NCI-H1694 treated with DMSO at 0.1 percent for 48 hours (cell line): ENCODE results near the gene TRERF1.
"Not testable (repeated sequence)": the region's sequence is repeated elsewhere in the genome, so short reads cannot be mapped to it uniquely, and the experiment has no call there.

Experiments used
- DNase-seq: peaks from one replicate; lab custom pipeline; 2025; lab: John Stamatoyannopoulos, UW

TRERF1 gene

DNA sequence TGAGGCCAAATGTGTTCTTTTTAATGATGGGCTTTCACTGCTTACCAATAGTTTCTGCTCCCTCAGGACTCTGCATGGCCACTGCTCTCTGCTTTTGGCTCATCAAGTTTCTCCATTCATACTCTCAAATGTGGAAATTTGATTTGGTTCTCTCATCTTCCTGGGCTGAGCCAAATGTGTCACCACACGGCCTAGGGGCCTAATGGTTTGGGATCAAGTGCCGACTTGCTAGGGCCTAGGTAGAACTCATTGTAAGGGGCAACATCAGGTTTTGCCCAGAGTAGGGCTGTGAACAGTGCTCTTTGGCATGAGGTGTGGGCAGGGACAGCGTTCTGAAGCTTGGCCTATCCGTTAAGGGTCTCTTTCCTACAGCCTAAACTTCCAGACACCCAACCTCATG lies 230.2 kb downstream of the TRERF1 start:
- no peak for DNase-seq

DNA sequence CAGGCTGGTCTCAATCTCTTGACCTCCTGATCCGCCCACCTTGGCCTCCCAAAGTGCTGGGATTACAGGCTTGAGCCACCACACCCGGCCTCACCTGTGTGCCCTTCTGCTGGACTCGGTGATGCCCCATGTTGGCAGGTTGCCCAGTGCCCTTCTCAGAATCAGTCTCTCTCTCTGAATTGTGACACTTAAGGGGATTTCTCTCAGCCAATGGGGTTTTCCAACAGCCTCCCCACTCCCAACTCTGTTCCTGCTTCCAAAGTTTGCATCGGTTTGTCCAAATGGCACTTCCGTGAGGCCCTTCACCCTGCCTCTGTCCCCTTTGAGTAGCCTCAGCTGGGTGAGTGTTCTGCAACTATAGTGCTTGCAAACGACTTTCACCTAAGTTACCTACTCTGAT lies 230.9 kb downstream of the TRERF1 start:
- no peak for DNase-seq

DNA sequence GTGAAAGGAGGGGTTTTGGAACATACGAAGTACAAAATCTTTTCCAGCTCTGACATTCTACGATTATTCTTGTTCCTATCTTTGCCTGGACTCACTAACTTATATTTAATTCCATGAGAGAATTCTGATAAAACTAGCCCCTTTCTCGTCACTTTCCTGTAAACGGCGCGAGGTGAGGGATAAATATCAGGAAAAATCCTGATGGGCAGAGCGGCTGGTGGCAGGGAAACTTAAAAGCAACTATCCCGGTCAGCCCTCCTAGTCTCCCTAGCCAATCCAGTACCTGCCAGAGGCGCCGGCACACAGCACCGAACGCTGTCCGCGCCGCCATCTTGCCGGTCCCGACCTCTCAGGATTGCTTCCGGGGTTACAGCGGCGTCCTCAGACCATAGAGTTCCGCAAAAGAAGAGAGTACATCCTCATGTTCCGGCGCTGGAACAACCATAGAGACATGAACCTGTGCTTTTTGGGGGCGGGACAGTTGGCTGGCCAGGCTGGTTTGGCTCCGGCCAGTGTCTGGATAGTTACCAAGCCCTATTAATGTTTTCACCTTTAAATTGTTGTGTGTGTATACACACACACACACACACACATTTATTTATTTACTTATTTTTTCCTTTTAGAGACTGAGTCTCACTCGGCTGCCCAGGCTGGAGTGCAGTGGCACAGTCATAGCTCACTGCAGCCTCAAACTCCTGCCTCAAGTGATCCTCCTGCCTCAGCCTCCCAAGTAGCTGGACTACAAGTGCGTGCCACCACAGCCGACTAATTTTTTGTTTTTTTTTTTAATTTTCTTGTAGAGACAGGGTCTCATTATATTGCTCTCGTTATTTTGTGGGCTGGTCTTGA lies 234.0 kb downstream of the TRERF1 start, which contains the start of gene MRPS10:
Gene MRPS10 (minus strand): TSS at position 343 of the 849 bp plus-strand sequence. CDS start 12 bp downstream, at position 331.
- DNase-seq = peak; percentile 91

DNA sequence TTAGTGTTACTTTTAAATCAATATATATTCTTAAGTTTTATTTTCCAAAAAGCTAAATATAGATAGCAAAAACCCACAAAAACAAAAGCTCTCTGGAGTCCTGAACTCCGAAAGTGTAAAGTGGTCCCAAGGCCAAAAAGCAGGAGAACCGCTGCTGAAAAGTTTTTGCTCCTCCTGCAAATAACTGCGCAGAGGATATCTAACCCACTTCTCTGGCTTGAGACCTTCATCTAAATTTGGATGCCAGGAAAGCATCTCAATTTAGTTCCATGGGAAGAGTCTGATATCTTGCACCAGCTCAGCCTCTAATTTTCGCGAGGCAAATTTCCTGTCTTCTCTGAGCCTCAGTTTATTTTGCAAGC lies 234.6 kb downstream of the TRERF1 start:
- DNase-seq = no peak

DNA sequence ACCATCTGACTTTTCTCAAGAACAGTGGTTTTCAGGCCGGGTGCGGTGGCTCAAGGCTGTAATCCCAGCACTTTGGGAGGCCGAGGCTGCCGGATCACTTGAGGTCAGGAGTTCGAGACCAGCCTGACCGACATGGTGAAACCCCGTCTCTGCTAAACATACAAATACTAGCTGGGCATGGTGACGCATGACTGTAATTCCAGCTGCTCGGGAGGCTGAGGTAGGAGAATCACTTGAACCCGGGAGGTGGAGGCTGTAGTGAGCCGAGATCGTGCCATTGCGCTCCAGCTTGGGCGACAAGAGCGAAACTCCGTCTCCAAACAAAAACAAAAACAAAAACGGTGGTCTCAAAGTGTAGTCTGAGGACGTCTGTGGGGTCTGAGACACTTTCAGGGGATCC lies 235.2 kb downstream of the TRERF1 start:
- DNase-seq = not testable (repeated sequence)

DNA sequence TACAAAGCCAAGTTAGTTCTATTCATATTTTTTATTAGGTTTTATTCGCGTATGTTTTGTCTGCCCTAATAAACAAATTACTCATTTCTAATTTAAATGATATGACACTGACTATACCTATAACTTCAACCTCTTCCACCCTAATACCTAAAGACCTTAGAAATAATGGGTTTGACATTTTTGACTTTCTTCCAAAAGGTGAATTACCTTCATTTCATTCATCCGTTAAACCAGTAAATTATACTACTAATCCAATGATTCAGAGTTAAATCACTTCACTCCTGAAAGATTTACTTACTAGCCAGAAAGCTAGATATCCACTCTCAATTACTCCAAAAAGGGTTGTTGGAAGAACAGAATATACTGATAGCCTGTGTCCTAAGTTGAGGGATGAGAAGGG lies 239.3 kb downstream of the TRERF1 start:
- DNase-seq = no peak

DNA sequence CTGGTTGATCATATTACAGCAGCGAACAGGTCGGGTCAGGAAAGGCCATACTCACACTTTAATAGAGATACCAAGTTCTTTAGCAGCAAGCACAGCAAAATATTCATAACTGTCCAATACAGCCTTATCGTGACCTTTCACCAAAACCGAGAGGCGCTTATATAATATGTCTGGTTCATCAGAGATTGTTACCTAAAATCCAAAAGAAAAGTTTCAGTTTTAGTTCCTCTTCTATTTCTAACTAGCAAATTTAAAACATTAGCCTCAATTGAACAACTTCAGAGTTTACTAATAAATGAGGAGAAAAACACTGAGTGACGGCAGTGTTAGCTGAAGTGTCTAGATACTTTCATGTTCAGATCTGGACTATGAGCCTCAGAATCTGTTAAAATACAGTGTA lies 240.0 kb downstream of the TRERF1 start:
- no peak for DNase-seq

DNA sequence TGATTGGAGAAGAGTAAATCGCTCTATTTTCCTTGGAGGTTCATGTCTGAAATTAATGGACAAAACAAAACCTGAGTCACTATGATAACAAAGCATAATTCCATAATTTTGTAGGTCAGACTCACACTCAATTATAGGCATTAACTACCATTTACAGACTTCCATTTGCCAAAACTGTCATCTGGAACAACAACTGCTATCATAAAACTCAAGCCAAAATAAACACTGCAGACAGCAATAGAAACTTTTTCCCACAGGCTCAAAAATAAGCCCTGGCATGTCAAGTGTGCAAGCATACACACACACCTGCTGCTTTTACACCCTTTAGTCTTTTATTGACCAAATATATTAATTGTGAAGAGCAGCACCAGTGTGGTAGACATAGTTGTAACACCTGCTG lies 241.2 kb downstream of the TRERF1 start:
- peak; percentile 95 for DNase-seq

DNA sequence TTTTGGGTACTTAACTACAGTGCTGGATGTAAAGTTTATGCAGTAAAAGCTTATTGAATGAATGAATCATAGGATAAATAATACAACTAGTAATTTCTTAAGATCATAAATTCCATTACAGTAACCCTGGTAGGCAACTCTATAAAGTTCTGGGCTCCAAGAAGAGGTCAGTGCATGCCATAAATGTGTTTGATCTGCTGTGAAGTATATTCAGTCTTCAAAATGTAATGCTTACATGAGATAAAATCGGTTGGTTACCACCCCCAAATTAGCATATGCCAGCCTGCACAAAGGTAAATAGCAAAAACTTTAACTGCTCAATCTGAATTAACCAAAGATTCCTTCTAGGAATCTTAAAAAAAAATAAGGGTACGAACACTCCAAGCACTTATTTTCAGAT lies 244.2 kb downstream of the TRERF1 start:
- not testable (repeated sequence) for DNase-seq

DNA sequence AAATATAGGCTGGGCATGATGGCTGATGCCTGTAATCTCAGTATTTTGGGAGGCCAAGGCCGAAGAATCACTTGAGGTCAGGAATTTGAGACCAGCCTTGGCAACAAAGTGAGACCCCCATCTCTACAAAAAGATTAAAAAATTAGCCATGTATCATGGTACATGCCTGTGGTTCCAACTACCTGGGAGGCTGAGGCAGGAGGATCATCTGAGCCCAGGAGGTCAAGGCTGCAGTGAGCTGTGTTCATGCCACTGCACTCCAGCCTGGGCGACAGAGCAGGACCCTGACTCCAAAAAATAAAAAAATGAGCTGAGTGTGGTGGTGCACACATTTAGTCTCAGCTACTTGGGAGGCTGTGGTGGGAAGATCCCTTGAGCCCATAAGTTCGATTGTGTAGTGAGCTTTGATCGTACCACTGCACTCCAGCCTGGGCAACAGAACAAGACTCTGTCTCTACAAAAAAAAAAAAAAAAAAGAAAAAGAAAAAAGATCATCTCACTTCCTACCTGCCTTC lies 246.9 kb downstream of the TRERF1 start:
- no peak for DNase-seq

DNA sequence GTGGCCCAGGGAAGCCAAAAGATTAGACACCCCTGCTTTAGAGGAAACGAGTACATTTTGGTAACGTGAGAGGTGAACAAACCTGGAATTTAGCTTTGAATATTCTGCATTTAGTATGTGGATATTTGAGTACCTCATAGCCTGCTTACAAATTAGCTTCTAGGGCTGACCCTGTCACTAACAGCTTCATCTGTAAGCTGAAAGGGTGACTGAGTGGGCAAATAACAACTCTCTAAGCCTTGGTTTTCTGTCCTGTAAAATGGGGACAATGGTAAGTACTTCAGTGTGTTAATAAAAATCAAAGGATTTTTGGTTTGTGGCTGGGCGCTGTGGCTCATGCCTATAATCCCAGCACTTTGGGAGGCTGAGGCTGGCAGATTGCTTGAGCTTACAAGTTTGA lies 248.5 kb downstream of the TRERF1 start:
- no peak for DNase-seq

DNA sequence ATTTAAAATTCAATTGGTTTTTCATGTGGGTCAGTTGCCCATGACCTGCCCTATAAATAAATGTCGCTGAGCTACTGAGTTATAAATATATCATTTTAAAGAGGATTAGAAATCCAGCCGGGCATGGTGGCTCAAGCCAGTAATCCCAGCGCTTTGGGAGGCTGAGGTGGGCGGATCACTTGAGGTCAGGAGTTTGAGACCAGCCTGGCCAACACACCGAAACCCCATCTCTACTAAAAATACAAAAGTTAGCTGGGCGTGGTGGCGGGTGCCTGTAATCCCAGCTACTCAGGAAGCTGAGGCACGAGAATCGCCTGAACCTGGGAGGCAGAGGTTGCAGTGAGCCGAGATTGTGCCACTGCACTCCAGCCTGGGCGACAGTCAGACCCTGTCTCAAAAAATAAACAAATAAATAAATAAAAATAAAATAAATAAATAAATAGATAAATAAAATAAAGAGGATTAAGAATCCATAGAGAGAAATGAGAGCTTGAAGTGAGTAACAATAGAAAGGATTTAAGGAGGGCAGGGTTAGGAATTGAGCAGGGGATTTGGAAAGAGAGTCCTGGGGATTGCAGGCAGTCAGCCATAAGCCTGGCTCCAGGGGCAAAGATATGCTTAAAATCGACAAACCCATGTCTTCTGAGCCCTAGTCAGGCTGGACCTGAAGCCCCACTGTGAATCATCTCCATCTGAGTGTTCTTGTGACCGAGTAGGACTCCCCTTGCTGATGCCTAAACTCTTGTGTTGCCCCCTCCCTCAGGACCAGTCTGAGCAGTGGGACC lies 249.4 kb downstream of the TRERF1 start:
- DNase-seq = not testable (repeated sequence)

DNA sequence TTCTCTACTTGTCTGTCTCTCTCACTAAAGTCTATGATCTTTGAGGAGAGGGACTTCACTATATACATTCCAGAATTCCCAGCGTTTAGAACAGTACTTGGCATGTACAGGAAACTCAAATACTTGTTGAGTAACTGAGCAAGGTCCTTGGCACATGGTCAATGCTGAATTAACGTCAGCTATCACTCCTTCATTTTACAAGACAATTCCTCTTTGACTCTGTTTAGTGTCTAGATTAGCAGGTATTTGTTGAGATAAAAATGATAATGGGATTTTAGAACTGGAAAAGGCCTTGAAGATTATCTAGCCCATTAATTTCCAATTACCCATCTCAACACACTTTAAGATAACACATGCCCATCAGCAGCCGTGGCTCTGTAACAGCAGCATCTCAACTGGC lies 250.3 kb downstream of the TRERF1 start:
- no peak for DNase-seq

DNA sequence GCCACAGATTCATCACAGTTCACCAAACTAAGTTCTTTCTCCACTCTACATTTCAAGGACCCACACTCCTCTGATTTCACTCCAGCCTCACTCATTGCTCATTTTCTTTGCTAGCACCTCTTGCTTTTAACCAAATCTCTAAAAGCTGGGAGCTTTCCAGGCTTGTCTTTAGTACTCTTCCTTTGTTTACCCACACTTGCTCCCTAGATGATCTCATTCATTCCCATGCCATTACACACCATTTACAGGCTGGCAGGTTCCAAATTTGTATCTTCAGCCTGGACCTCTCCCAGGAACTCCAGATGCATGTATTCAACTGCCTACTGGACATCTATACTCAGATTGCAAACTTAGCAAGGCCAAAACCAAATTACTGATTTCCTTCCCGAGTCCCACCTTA lies 251.7 kb downstream of the TRERF1 start:
- no peak for DNase-seq

DNA sequence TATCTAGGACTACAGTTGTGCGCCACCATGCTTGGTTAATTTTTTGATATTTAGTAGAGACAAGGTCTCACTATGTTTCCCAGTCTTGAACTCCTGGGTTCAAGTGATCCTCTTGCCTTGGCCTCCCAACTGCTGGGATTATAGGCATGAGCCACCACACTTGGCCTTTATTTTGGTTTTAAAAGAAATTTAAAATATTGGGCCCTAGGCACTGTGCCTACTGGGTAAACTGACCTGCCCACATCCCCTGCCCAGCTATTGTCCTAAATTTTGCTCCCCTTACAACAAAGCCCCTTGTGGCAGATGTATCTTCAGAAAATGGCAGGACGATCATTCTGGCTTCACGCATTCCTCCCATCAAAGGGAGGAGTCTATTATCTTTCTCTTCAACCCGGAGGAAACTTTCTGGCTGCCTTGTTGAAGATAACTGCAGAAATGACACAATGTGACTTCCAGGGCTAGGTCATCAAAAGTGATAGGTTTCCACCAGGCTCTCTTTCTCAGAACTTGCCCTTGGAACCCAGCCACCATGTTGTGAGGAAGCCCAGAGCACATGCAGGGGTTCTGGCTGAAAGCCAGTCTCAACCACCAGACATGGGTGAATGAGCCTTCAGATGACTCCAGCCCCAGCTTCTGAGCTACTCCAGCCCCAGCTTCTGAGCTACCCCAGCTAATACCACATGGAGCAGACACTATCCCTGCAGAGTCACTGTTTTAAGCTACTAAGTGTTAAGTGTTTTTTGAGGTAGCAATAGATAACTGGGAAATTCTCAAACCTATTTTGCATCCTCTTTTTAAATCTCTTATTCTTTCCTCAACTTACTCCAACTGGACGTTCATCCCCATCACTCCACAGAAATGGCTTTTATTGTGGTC lies 252.4 kb downstream of the TRERF1 start:
- DNase-seq = no peak

DNA sequence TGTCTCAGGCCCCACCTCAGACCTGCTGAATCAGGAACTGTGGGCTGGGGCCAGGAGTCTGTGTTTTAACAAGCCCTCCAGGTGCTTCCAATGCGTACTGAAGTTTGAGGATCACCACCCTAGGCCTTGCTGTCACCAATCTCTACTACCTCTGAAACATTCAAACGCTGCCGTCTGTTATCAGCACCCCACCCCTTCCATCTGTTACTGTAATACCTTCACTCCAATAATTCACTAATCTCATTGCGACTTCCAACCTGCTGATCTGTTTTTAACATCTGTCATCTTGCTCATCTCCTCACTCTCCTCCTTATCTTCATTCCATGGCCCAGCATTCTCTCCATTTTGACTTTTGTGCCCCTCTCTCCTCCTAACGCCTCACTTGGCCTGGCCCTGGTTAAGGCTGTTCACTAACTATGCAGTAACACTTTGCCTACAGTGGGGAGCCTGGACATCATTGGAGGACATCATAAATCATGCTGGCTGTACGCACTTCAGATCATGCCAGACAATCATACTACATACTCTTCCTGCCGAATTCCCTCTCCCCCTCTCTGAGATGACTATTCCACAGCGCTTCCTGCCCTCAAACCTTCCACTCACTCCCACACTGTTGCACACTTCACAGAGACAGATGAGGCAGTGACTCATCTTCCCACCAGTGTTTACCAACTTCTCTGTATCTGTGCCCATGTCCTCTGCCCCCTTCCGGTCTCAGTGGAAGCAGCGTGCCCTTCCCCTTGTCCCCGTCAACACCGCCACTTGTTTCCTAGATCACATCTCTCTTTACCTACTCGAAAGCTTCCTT lies 254.0 kb downstream of the TRERF1 start:
- DNase-seq = peak; percentile 11

DNA sequence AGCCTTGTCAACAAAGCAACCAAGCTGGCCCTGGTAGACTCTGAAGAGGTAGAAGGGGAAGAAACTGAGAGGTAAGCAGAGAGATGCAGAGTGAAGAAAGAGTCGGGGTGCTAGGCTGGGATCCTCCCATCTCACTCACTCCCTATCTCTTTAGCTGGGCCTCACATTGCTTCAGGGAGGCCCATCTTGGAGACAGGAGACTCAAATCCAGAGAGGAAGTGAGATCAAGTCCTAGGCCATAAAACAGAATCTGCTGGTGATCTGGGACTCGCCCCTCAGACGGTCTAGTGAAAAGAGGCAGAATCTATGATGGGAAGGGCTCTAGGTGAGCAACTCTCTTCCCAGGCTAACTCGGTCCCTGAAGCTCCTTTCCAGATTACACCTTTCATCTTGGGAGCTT lies 256.3 kb downstream of the TRERF1 start:
- DNase-seq = no peak

DNA sequence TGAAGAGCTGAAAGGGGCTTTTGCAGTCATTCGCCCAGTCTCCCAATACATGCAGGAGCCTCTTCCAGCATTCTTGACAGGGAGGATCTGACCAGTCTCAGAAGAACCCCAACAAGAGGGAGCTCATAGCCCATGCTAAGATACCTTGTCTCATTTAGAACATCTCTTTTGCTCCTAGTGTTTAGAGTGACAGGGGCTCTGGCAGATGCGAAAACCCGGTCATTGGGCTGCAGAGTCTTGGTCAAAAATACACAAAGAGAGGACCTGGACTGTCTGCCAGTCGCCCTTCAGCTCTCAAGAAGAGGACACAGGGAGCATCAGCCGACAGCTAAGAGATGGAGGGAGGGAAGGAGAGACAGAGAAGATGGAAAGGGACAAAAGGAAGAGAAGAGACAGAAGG lies 257.7 kb downstream of the TRERF1 start:
- no peak for DNase-seq

DNA sequence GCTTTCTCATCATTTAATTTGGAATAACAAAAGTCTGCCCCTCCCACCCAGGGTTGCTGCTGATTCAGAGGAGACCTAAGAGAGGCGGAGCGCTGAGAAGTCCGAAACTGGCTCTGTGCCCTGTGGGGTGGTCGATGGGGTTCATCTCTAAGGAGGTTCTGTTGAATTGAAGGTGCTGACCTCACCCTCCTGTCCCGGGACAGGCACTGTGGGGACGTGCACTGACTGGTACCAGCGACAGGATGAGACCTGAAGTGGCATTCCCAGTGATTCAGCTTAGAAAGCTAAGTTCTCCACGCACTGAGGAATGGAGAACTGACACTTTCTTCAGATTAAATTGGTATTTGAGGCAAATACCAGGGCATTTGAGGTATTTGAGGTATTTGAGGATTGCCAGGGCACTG lies 258.2 kb downstream of the TRERF1 start:
- DNase-seq = no peak

DNA sequence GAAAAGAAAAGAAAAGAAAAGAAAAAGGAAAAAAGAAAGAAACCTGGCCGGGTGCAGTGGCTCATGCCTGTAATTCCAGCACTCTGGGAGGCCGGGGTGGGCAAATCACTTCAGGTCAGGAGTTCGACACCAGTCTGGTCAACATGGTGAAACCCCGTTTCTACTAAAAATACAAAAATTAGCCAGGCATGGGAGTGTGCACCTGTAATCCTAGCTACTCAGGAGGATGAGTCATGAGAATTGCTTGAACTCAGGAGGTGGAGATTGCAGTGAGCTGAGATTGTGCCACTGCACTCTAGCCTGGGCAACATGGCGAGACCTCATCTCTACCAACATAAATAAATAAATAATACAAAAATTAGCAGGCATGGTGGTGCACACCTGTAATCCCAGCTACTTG lies 259.3 kb downstream of the TRERF1 start:
- not testable (repeated sequence) for DNase-seq

DNA sequence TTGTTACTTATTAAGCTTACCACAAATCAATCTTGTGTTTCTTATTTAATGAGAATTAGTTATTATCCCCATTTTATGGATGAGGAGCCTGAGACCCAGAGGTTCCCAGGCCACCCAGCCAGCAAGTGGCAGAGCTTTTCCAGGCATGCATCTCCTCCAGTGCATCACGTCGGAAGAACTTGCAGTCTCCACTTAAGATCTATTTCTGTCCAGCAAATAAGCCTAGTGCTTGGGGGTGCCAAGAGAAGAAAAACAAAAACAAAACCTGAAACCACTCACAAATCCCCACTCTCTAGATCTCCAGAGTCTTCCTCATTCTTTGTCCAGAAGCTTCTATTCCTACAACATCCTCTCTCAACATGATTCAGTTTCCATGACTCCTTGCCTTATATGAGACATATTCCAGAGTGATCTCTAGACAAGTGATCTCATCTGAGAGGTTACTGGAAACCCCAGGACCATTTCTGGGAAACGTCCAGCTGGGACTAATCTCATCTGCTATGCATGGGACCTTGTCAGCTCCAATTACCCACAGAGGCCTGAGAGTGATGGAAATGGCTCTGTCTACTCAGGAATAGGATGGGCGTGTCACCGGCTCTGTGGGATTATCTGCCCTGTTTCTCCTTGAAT lies 261.1 kb downstream of the TRERF1 start:
- DNase-seq = no peak
